ENCODE measurements around the gene MARCOL.
"Not testable (repeated sequence)": the region's sequence is repeated elsewhere in the genome, so short reads cannot be mapped to it uniquely, and the experiment has no call there.

Gene MARCOL

DNA sequence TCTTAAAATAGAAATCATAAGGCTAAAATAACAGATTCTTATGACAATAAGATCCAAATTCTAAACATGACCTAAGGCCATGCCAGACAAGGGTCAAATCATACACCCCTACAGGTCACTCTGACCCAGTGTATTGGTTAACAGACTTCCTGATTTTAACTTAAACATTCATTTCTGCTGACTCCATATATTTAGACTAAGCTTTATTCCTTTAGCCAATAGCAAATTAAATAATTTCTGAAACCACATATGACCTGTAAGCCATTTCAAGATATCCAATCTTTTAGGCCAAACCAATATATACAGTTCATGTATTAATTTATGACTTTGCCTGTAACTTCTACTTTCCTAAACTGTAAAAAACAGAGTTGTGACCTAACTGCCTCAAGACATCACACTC is 22.9 kb downstream of the MARCOL start:
- in situ Hi-C loops (cut with HindIII; ENCODE audit: low sequenced_read_pairs) = no loop called here

DNA sequence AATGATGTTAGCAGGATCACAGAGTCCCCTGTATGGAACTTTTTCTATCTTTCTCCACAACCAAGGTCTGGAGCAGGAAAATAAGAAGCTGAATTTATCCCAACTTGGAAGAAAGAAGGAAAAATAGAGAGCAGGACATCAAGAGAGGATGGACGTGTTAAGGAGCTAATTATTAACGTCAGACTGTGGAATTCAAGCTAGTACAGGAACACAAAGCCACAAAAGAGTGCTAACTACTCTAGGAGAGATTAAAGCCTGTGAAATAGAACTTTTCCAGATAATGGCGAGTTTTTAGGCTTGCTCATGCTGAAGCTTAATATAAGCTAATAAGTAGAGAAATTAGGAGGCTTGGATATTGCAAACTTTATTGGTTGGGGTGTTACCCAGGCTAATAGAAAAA is 29.6 kb downstream of the MARCOL start:
- in situ Hi-C loops (cut with HindIII; ENCODE audit: low sequenced_read_pairs) = no loop called here

DNA sequence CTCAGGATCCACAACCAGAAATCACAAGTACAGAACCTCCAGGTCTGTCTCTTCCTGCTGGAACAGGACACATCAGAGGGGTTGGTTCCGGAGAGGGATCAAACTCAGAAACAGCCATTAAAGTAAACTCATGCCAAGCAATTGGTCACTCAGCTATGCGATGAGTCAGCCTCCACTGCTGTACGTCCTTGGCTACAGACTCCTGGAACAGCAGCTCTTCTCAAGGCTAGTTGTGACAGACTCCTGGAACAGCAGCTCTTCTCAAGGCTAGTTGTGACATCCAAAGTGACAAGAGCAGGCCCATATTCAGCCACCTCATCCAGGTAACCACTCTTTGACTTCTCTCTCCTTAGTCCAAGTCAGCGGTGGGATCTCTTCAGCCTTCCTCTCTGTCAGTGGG is 30.2 kb downstream of the MARCOL start, which contains the start of gene SPINK13:
Gene SPINK13 (plus strand): TSS at position 229 of the 400 bp plus-strand sequence. CDS start 1,279 bp downstream, outside the sequence.
- in situ Hi-C loops (cut with HindIII; ENCODE audit: low sequenced_read_pairs) = no loop called here

DNA sequence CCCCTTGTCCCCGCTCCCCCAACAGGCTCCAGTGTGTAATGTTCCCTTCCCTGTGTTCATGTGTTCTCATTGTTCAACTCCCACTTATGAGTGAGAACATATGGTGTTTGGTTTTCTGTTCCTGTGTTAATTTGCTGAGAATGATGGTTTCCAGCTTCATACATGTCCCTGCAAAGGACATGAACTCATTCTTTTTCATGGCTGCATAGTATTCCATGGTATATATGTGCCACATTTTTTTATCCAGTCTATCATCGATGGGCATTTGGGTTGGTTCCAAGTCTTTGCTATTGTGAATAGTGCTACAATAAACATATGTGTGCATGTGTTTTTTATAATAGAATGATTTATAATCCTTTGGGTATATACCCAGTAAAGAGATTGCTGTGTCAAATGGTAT is 36.8 kb downstream of the MARCOL start:
- in situ Hi-C loops (cut with HindIII; ENCODE audit: low sequenced_read_pairs) = not testable (repeated sequence)

DNA sequence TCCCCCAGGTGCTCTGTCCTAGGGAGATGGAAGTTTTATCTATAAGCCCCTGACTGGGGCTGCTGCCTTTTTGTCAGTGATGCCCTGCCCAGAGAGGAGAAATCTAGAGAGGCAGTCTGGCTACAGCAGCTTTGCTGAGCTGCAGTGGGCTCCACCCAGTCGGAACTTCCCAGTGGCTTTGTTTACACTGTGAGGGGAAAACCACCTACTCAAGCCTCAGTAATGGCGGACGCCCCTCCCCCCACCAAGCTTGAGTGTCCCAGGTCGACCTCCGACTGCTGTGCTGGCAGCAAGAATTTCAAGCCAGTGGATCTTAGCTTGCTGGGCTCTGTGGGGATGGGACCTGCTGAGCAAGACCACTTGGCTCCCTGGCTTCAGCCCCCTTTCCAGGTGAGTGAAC is 42.6 kb downstream of the MARCOL start:
- in situ Hi-C loops (cut with HindIII; ENCODE audit: low sequenced_read_pairs) = not testable (repeated sequence)

DNA sequence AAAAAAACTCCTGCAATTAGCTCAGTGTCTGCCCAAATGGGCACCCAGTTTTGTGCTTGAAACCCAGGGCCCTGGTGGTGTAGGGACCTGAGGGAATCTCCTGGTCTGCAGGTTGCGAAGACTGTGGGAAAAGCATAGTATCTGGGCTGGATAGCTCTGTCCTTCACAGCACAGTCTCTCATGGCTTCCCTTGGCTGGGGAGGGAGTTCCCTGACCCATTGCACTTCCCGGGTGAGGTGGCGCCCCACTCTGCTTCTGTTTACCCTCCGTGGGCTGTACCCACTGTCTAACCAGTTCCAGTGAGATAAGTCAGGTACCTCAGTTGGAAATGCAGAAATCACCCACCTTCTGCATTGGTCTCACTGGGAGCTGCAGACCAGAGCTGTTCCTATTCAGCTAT is 43.0 kb downstream of the MARCOL start:
- in situ Hi-C loops (cut with HindIII; ENCODE audit: low sequenced_read_pairs) = not testable (repeated sequence)

DNA sequence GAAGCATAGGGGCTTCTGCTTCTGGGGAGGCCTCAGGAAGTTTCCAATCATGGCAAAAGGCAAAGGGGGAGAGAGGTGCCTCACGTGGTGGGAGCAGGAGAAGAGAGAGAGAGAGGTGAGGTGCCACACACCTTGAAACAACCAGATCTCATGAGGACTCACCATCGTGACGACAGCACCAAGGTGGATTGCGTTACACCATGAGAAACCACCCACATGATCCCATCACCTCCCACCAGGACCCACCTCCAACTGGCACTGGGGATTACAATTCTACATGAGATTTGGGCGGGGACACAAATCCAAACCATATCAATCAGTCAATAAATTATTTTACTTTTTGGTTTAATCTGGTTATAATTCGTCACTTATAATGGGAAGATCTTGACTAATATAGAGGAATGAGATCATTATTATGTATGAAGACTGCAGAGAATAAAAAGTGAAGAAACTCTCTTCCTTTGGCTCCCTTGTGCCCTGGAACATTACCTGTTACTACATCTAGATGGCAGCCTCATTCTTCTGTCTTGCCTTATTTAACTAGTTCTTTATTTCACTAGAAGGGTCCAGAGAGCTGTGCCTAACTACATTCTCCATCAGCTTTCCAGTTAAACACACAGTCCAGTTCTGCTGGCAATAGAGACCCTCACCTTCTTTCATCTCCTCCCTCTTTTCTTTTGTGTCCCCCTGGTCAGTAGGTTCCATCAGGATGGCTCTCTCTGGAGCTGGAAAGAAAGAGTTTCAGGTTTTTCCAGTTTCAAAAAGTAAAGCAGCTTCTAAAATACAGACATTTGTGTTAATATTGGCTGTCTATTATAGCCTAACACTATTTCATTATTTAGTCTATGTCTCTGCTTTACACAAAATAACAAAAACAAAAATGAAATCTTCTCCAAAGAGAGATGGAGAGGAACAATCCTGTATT is 52.2 kb downstream of the MARCOL start:
- in situ Hi-C loops (cut with HindIII; ENCODE audit: low sequenced_read_pairs) = no loop called here
